ENCODE measurements around the gene SDR39U1.

The SDR39U1 gene

DNA sequence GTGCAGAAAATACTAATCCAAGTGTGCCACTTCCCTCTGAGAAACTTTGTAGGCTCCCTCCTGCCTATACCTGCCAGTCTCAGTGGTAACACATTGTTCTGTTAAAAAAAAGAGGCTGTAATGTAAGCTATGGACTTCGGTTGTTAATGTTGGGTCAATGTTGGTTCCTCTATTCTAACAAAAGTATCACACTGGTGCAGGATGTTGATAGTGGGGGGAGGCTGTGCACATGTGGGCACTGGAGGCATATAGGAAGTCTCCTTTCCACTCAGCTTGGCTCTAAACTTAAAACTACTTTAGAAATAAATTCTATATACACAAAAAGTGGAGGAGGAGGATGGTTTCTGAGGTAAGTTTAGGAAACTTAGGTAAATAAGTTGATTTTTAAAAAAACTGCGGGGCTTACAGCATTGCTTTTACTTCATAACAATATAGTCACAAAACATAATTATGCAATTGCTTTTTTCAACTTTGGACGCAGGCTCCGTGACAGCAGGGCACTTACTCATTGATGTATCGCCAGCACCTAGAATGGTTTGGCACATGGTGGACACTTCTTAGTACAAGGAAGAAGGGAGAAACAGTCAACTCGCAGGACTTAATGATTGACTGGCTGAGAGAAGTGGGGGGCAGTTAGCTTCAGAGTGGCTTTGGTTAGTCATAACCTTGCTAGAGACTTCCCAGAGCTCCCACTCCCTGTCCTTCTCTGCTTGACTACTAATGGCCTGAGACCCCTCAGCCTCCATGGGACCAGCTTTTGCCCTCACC is 51.7 kb downstream of the SDR39U1 start:
- no peak for DNase-seq (ENCODE audit: low read depth)

Data from fibroblast of gingiva (primary cell).